NCI-H510A (cell line): Measurements from ENCODE around the gene TIMM21.

Experiments used
- DNase-seq: peaks from one replicate; lab custom pipeline; 2025; lab: John Stamatoyannopoulos, UW

Gene TIMM21

GRCh38 chr18:74147491-74147778, 888 bp upstream of the TIMM21 start:
- DNase-seq = no peak

- DNase-seq = no peak
Measured at GRCh38 chr18:74148543-74149070, 284 bp downstream of the TIMM21 start.

GRCh38 chr18:74149878-74150277, 1.6 kb downstream of the TIMM21 start:
- no peak for DNase-seq

- no peak for DNase-seq
Measured at GRCh38 chr18:74152270-74152669, 3.9 kb downstream of the TIMM21 start.

- no peak for DNase-seq
Measured at GRCh38 chr18:74152857-74153256, 4.5 kb downstream of the TIMM21 start.

- DNase-seq = no peak
Measured at GRCh38 chr18:74153377-74153776, 5.1 kb downstream of the TIMM21 start.

GRCh38 chr18:74153793-74154192, 5.5 kb downstream of the TIMM21 start:
- DNase-seq = no peak

GRCh38 chr18:74154716-74155115, 6.4 kb downstream of the TIMM21 start:
- DNase-seq = no peak

- DNase-seq = no peak
Measured at GRCh38 chr18:74155276-74155675, 7.0 kb downstream of the TIMM21 start.

GRCh38 chr18:74163019-74163660, 14.8 kb downstream of the TIMM21 start:
- no peak for DNase-seq

- no peak for DNase-seq
Measured at GRCh38 chr18:74166386-74166785, 18.1 kb downstream of the TIMM21 start.

GRCh38 chr18:74171910-74172606, 23.7 kb downstream of the TIMM21 start:
- DNase-seq = no peak

GRCh38 chr18:74172697-74173433, 24.5 kb downstream of the TIMM21 start:
- DNase-seq = no peak

GRCh38 chr18:74173434-74173750, 25.1 kb downstream of the TIMM21 start:
- DNase-seq = no peak

GRCh38 chr18:74175658-74176057, 27.3 kb downstream of the TIMM21 start:
- no peak for DNase-seq

GRCh38 chr18:74178884-74179283, 30.6 kb downstream of the TIMM21 start:
- DNase-seq = no peak

- DNase-seq = no peak
Measured at GRCh38 chr18:74179623-74180199, 31.4 kb downstream of the TIMM21 start.

- no peak for DNase-seq
Measured at GRCh38 chr18:74182335-74182734, 34.0 kb downstream of the TIMM21 start.

- peak; percentile 96 for DNase-seq
Measured at GRCh38 chr18:74183130-74183529, 34.8 kb downstream of the TIMM21 start.

- no peak for DNase-seq
Measured at GRCh38 chr18:74184875-74185274, 36.6 kb downstream of the TIMM21 start.

GRCh38 chr18:74185860-74186259, 37.5 kb downstream of the TIMM21 start:
- DNase-seq = no peak

GRCh38 chr18:74186661-74187060, 38.3 kb downstream of the TIMM21 start:
- no peak for DNase-seq

GRCh38 chr18:74190086-74190485, 41.8 kb downstream of the TIMM21 start:
- DNase-seq = no peak
